CD4-positive, alpha-beta T cell treated with Interleukin-4 for 1 hour (primary cell): ENCODE measurements around the gene KIN.
"Not testable (repeated sequence)": the region's sequence is repeated elsewhere in the genome, so short reads cannot be mapped to it uniquely, and the experiment has no call there.

Experiments
- DNase-seq, 2 donors: peaks; one replicate each; pipeline ENCODE4 v3.0.0-alpha.2; 2020 to 2022

KIN gene

GRCh38 chr10:7722927-7723529 is 64.8 kb downstream of the KIN start:
- no peak for DNase-seq

GRCh38 chr10:7720478-7720877 is 67.3 kb downstream of the KIN start:
- no peak for DNase-seq

GRCh38 chr10:7718685-7719084 is 69.1 kb downstream of the KIN start:
- DNase-seq: no peak

- DNase-seq: no peak
Observed at GRCh38 chr10:7717767-7718166, 70.0 kb downstream of the KIN start.

- DNase-seq: no peak
Observed at GRCh38 chr10:7715515-7715914, 72.3 kb downstream of the KIN start.

- not testable (repeated sequence) for DNase-seq
Observed at GRCh38 chr10:7711075-7711474, 76.7 kb downstream of the KIN start.

- DNase-seq: no peak
Observed at GRCh38 chr10:7710446-7710845, 77.3 kb downstream of the KIN start.

GRCh38 chr10:7708832-7709231 is 79.0 kb downstream of the KIN start:
- no peak for DNase-seq

GRCh38 chr10:7707858-7708622 is 79.8 kb downstream of the KIN start:
- no peak for DNase-seq

- DNase-seq: no peak
Observed at GRCh38 chr10:7707102-7707501, 80.7 kb downstream of the KIN start.

- DNase-seq: no peak
Observed at GRCh38 chr10:7706534-7707073, 81.2 kb downstream of the KIN start.

- DNase-seq: no peak
Observed at GRCh38 chr10:7705341-7705740, 82.5 kb downstream of the KIN start.

GRCh38 chr10:7704071-7705016 is 83.4 kb downstream of the KIN start:
- no peak for DNase-seq

- no peak for DNase-seq
Observed at GRCh38 chr10:7703140-7703539, 84.7 kb downstream of the KIN start, which contains the start of gene ITIH2. TSS of gene ITIH2 (plus strand) at chr10:7703316. CDS start at chr10:7703435, 119 bp downstream.

GRCh38 chr10:7702288-7702812 is 85.4 kb downstream of the KIN start:
- no peak for DNase-seq

GRCh38 chr10:7701158-7701742 is 86.5 kb downstream of the KIN start:
- DNase-seq: no peak
